ENCODE measurements around the gene COL4A4.

GRCh38 chr2:227106845-227107759 lies 56.9 kb downstream of the COL4A4 start:
- TF ChIP-seq POLR2A (IDR thresholded peaks at IDR 0.05) = no peak
- peak in 1 of 3 experiments; percentile 31 for TF ChIP-seq CTCF (IDR thresholded peaks at IDR 0.05)

Measured in vagina (tissue), 2 donors.